GM12801 (cell line): ENCODE measurements around the gene TBC1D9B.

ENCODE experiments used
- CTCF ChIP-seq: IDR thresholded peaks from one replicate; pipeline ENCODE4 v1.5.1; 2011; ENCODE audit warnings: control low read depth; ENCODE audit not compliant: insufficient read length; ENCODE audit errors: extremely low read depth

Gene TBC1D9B

GRCh38 chr5:179870952-179871351 lies 36.7 kb downstream of the TBC1D9B start:
- TF ChIP-seq CTCF, result no peak

GRCh38 chr5:179870403-179870903 lies 37.2 kb downstream of the TBC1D9B start:
- TF ChIP-seq CTCF, result no peak

- no peak for TF ChIP-seq CTCF
Observed at GRCh38 chr5:179869641-179870402, 37.9 kb downstream of the TBC1D9B start.

- no peak for TF ChIP-seq CTCF
Observed at GRCh38 chr5:179869101-179869500, 38.6 kb downstream of the TBC1D9B start.

- no peak for TF ChIP-seq CTCF
Observed at GRCh38 chr5:179868541-179868940, 39.2 kb downstream of the TBC1D9B start.

- no peak for TF ChIP-seq CTCF
Observed at GRCh38 chr5:179867476-179867875, 40.2 kb downstream of the TBC1D9B start.

- TF ChIP-seq CTCF, result no peak
Observed at GRCh38 chr5:179867079-179867465, 40.6 kb downstream of the TBC1D9B start.
